Neural progenitor cell (in vitro differentiated cells): ENCODE data around the gene ARMC3.

Experiments
- EZH2 ChIP-seq: fragments of 200-600 bp; sonication (generic); IDR thresholded peaks from 2 replicates; pipeline ENCODE4 v1.6.1; 2017; ENCODE audit warnings: antibody characterized with exemption, mild to moderate bottlenecking, moderate library complexity
- TF ChIP-seq, protein P1 (sequence below): fragments of 200-600 bp; sonication (generic); IDR thresholded peaks from 2 replicates; pipeline ENCODE4 v1.5.1; 2017; ENCODE audit warnings: antibody characterized with exemption, mild to moderate bottlenecking

DNA sequence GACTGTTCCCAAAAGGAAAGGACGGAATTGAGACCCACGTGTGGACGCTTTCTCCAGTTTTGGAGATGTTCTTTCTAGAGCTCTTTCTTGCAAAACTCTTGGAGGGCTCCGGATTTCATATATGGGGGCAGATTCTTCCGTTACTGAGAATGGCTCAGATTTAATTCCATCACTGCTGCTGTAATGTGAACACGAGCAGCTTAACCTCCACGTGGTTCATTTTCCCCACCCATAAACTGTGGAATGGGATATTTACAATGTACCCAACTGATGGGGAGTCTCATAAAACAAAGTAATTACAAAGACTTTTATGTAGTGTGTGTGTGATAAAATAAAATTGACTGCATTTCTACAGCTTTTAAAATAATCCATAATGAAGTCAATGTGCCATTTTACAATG is 152.4 kb downstream of the ARMC3 start:
- no peak for TF ChIP-seq EZH2
- TF ChIP-seq, protein P1, sequence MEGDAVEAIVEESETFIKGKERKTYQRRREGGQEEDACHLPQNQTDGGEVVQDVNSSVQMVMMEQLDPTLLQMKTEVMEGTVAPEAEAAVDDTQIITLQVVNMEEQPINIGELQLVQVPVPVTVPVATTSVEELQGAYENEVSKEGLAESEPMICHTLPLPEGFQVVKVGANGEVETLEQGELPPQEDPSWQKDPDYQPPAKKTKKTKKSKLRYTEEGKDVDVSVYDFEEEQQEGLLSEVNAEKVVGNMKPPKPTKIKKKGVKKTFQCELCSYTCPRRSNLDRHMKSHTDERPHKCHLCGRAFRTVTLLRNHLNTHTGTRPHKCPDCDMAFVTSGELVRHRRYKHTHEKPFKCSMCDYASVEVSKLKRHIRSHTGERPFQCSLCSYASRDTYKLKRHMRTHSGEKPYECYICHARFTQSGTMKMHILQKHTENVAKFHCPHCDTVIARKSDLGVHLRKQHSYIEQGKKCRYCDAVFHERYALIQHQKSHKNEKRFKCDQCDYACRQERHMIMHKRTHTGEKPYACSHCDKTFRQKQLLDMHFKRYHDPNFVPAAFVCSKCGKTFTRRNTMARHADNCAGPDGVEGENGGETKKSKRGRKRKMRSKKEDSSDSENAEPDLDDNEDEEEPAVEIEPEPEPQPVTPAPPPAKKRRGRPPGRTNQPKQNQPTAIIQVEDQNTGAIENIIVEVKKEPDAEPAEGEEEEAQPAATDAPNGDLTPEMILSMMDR: no peak
